ENCODE results near the gene STAT2. TPM values are rescaled to one million over a fixed set of nuclear protein-coding genes. Genes with fewer than 3 reads are reported as not detected.

Gene STAT2
- polyA plus RNA-seq, 3 donors: 109 to 251 (median 142) TPM

DNA sequence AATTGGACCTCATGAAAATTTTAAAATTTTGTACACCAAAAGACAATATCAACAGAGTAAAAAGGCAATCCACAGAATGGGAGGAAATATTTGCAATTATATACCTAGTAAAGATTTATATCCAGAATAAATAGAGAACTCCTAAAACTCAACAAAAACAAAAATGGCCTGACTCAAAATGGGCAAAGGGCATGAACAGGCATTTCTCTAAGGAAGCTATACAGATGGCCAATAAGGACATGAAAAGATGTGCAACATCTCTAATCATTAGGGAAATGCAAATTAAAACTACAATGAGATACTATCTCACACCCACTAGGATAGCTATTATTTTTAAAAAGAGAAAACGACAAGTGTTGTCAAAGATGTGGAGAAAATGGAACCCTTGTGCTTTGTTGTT lies 13.6 kb upstream of the STAT2 start:
- WGBS (ENCODE audit: insufficient coverage): no CpG with 5 or more reads among the region's 1 CpG
- H3K27me3 Mint-ChIP-seq (ENCODE audit: low read depth in 3 of 3): peaks cover 0 to 2% (median 2%) of the 10 kb centered on the region in 3 donors
- Histone ChIP-seq H3K79me2 (ENCODE audit: insufficient read depth, low read length) (no peaks in the 10 kb centered on the region), H3K36me3 (replicated peaks in 1 of 2; ENCODE audit: control insufficient read depth in 1 of 2, insufficient read depth in 2 of 2, low read length in 2 of 2) (no peaks in the 10 kb centered on the region), H3K27ac (ENCODE audit: low read depth in 1 of 2, low read length in 2 of 2) (no peak overlapping the region), H3K4me2 (replicated peaks; ENCODE audit: extremely low read depth, low read length, poor library complexity, severe bottlenecking) (no peak overlapping the region), H3K4me3 (replicated peaks in 1 of 3; ENCODE audit: low read depth in 2 of 3, low read length in 3 of 3) (no peak overlapping the region), H2AFZ (ENCODE audit: insufficient read depth, low read depth, low read length, poor library complexity, severe bottlenecking) (no peak overlapping the region), H3K27me3 (ENCODE audit: control insufficient read depth in 2 of 2, insufficient read depth in 2 of 2, low read length in 2 of 2) (no peaks in the 10 kb centered on the region), H3K9ac (ENCODE audit: insufficient read depth, low read length, poor library complexity, severe bottlenecking) (no peak overlapping the region), H4K20me1 (ENCODE audit: insufficient read depth, low read length) (no peaks in the 10 kb centered on the region), H3K4me1 (ENCODE audit: control insufficient read depth in 1 of 2, insufficient read depth in 2 of 2, low read length in 2 of 2) (peaks cover 23 to 26% of the 10 kb centered on the region in 2 donors), H3K9me3 (replicated peaks in 1 of 2; ENCODE audit: control insufficient read depth in 1 of 2, insufficient read depth in 1 of 2, low read length in 2 of 2) (peaks cover 0 to 3% of the 10 kb centered on the region in 2 donors)
- H3K9me3 Mint-ChIP-seq: peaks cover 4 to 19% (median 13%) of the 10 kb centered on the region in 7 donors
- intact Hi-C loops (cut with micrococcal nuclease): no loop called here
- no peaks in the 10 kb centered on the region for H3K36me3 Mint-ChIP-seq
- no peak for DNase-seq
- H3K4me1 Mint-ChIP-seq: peaks cover 27% of the 10 kb centered on the region
- no peak overlapping the region for H3K4me3 Mint-ChIP-seq
- no peak overlapping the region for H3K27ac Mint-ChIP-seq
- TF ChIP-seq, protein P1, sequence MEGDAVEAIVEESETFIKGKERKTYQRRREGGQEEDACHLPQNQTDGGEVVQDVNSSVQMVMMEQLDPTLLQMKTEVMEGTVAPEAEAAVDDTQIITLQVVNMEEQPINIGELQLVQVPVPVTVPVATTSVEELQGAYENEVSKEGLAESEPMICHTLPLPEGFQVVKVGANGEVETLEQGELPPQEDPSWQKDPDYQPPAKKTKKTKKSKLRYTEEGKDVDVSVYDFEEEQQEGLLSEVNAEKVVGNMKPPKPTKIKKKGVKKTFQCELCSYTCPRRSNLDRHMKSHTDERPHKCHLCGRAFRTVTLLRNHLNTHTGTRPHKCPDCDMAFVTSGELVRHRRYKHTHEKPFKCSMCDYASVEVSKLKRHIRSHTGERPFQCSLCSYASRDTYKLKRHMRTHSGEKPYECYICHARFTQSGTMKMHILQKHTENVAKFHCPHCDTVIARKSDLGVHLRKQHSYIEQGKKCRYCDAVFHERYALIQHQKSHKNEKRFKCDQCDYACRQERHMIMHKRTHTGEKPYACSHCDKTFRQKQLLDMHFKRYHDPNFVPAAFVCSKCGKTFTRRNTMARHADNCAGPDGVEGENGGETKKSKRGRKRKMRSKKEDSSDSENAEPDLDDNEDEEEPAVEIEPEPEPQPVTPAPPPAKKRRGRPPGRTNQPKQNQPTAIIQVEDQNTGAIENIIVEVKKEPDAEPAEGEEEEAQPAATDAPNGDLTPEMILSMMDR (IDR thresholded peaks at IDR 0.05): no peak

DNA sequence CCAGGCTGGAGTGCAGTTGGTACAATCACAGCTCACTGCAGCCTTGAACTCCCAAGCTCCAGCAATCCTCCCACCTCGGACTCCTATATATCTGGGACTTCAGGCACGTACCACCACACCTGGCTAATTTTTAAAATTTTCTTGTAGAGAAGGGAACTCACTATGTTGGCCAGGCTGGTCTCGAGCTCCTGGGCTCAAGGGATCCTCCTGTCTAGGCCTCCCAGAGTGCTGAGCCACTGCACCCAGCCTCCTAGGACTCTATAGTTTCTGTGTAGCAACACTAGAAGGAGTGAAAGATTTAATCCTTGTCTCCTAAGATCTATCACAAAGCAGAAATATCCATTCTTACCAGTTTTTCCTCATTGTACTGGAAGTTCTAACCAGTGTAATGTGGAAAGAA lies 7.0 kb upstream of the STAT2 start:
- intact Hi-C loops (cut with micrococcal nuclease): loop anchor here (10.0 kb wide), 2 partner anchors 88 to 98 kb away; partner anchors contain the start of genes MIP (in 1 of the 2) and SPRYD4 (in 1 of the 2)
- Mint-ChIP-seq H3K4me3 (no peak overlapping the region), H3K9me3 (peaks cover 0 to 6% (median 3%) of the 10 kb centered on the region in 7 donors), H3K27me3 (ENCODE audit: low read depth in 3 of 3) (peaks cover 0 to 2% (median 1%) of the 10 kb centered on the region in 3 donors), H3K4me1 (no peaks in the 10 kb centered on the region), H3K27ac (no peak overlapping the region), H3K36me3 (no peaks in the 10 kb centered on the region)
- whole genome bisulfite sequencing (ENCODE audit: insufficient coverage): no CpG with 5 or more reads among the region's 3 CpGs
- Histone ChIP-seq H3K9me3 (replicated peaks in 1 of 2; ENCODE audit: control insufficient read depth in 1 of 2, insufficient read depth in 1 of 2, low read length in 2 of 2) (peaks cover 0 to 1% of the 10 kb centered on the region in 2 donors), H3K4me2 (replicated peaks; ENCODE audit: extremely low read depth, low read length, poor library complexity, severe bottlenecking) (no peak overlapping the region), H2AFZ (ENCODE audit: insufficient read depth, low read depth, low read length, poor library complexity, severe bottlenecking) (no peak overlapping the region), H3K4me3 (replicated peaks in 1 of 3; ENCODE audit: low read depth in 2 of 3, low read length in 3 of 3) (no peak overlapping the region), H3K4me1 (ENCODE audit: control insufficient read depth in 1 of 2, insufficient read depth in 2 of 2, low read length in 2 of 2) (no peaks in the 10 kb centered on the region), H3K79me2 (ENCODE audit: insufficient read depth, low read length) (no peaks in the 10 kb centered on the region), H3K9ac (ENCODE audit: insufficient read depth, low read length, poor library complexity, severe bottlenecking) (no peak overlapping the region), H4K20me1 (ENCODE audit: insufficient read depth, low read length) (no peaks in the 10 kb centered on the region), H3K27ac (ENCODE audit: low read depth in 1 of 2, low read length in 2 of 2) (no peak overlapping the region), H3K27me3 (ENCODE audit: control insufficient read depth in 2 of 2, insufficient read depth in 2 of 2, low read length in 2 of 2) (no peaks in the 10 kb centered on the region), H3K36me3 (replicated peaks in 1 of 2; ENCODE audit: control insufficient read depth in 1 of 2, insufficient read depth in 2 of 2, low read length in 2 of 2) (no peaks in the 10 kb centered on the region)
- TF ChIP-seq, protein P1 (IDR thresholded peaks at IDR 0.05): no peak
- DNase-seq: no peak
